GM18873 (cell line): Measurements from ENCODE around the gene SYNPO2.
"Not testable (repeated sequence)": the region's sequence is repeated elsewhere in the genome, so short reads cannot be mapped to it uniquely, and the experiment has no call there.

ENCODE experiments used
- ATAC-seq: cut with Tn5 transposase; IDR thresholded peaks from one replicate; pipeline ENCODE4 v1.9.1; 2021; ENCODE audit warnings: mild to moderate bottlenecking, moderate library complexity, moderate number of reproducible peaks; ENCODE audit not compliant: unreplicated experiment, low FRiP score

SYNPO2 gene

GRCh38 chr4:118888666-118889311, at the start of gene SYNPO2:
TSS of gene SYNPO2 (plus strand) at chr4:118888854. CDS start at chr4:118889037, 183 bp downstream.
- ATAC-seq = peak; percentile 61

GRCh38 chr4:118839221-118839927, 49.3 kb upstream of the SYNPO2 start:
- no peak for ATAC-seq

GRCh38 chr4:118842055-118842454, 46.6 kb upstream of the SYNPO2 start:
- ATAC-seq = no peak

- no peak for ATAC-seq
Measured at GRCh38 chr4:118843237-118843636, 45.4 kb upstream of the SYNPO2 start.

GRCh38 chr4:118845552-118846050, 43.1 kb upstream of the SYNPO2 start:
- no peak for ATAC-seq

GRCh38 chr4:118846979-118847378, 41.7 kb upstream of the SYNPO2 start:
- ATAC-seq = no peak

GRCh38 chr4:118848242-118848641, 40.4 kb upstream of the SYNPO2 start:
- ATAC-seq = no peak

- ATAC-seq = no peak
Measured at GRCh38 chr4:118848901-118849300, 39.8 kb upstream of the SYNPO2 start.

GRCh38 chr4:118849867-118850487, 38.7 kb upstream of the SYNPO2 start:
- ATAC-seq = peak; percentile 6

GRCh38 chr4:118850488-118851173, 38.0 kb upstream of the SYNPO2 start:
- peak; percentile 93 for ATAC-seq

GRCh38 chr4:118857760-118858159, 30.9 kb upstream of the SYNPO2 start:
- no peak for ATAC-seq

GRCh38 chr4:118858779-118859178, 29.9 kb upstream of the SYNPO2 start:
- no peak for ATAC-seq

GRCh38 chr4:118865091-118865708, 23.5 kb upstream of the SYNPO2 start:
- peak; percentile 74 for ATAC-seq

- ATAC-seq = no peak
Measured at GRCh38 chr4:118866442-118866841, 22.2 kb upstream of the SYNPO2 start.

- ATAC-seq = no peak
Measured at GRCh38 chr4:118867311-118868067, 21.2 kb upstream of the SYNPO2 start.

- no peak for ATAC-seq
Measured at GRCh38 chr4:118869808-118870342, 18.8 kb upstream of the SYNPO2 start.

- no peak for ATAC-seq
Measured at GRCh38 chr4:118872181-118872580, 16.5 kb upstream of the SYNPO2 start.

GRCh38 chr4:118877797-118878196, 10.9 kb upstream of the SYNPO2 start:
- no peak for ATAC-seq

- not testable (repeated sequence) for ATAC-seq
Measured at GRCh38 chr4:118878507-118878906, 10.1 kb upstream of the SYNPO2 start.
